Measurements from ENCODE around the gene TTC9C.

TTC9C gene

DNA sequence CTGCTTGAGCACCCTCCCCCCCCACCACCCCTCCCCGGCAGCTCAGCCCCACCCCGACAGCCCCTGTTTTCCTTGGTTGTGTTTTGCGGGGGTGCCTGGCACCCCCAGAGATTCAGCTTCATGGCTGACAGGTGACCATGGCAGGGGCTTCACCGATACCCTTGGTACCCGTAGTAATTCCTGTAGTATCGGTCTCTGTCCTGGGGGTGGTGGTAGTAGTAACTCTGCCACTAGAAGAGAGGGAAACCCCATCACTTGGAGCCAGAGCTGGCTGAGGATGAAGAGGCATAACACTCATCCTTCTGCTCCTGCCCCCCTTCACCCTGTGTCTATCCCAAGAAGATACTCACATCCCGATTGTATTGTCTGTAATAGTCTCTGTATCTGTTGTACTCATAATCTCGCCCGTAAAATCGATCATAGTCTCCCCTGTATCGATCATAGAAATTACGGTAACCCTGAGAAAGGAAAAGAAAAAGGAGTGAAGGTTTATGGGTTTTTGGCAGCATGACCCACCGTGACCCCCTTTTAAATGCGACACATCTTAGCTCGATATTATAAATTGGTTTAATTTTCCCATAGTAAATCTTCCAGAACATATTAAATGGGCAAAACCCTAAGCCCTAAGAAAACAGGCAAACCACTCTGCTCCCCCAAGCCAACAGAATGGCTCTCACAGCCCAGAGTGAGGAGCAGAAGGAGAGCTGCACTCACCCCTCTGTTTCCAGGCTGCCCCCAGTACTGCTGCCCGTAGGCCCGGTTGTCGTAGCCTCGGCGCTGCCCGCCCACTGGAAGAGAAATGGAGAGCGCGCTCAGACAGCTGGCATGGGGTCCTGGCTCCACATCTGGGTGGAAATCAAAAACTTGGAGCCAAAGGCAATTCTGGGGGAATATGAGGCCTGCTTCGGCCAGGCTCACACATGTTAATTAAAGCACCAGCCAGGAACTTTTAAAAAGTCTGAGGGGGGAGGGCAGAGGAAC is 12.8 kb upstream of the TTC9C start:
- TF ChIP-seq, protein P1, sequence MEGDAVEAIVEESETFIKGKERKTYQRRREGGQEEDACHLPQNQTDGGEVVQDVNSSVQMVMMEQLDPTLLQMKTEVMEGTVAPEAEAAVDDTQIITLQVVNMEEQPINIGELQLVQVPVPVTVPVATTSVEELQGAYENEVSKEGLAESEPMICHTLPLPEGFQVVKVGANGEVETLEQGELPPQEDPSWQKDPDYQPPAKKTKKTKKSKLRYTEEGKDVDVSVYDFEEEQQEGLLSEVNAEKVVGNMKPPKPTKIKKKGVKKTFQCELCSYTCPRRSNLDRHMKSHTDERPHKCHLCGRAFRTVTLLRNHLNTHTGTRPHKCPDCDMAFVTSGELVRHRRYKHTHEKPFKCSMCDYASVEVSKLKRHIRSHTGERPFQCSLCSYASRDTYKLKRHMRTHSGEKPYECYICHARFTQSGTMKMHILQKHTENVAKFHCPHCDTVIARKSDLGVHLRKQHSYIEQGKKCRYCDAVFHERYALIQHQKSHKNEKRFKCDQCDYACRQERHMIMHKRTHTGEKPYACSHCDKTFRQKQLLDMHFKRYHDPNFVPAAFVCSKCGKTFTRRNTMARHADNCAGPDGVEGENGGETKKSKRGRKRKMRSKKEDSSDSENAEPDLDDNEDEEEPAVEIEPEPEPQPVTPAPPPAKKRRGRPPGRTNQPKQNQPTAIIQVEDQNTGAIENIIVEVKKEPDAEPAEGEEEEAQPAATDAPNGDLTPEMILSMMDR (IDR thresholded peaks at IDR 0.05): no peak

DNA sequence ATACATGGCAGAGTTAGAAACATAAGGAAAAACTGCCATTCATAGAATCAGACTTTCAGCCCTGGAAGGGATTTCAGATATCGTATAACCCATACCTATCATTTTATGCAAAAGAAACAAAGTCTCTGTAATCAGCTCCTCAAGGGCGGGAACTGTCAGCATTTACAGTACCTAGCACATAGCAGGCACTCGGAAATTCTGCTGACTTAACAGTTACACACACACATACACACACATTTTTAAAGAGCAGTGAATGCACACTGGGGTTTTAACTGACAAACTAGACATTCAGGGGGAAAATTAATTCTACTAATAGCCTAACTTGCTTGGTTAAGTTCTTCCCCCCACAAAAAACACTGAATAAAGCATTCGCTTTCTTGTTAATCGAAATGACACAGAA is 12.1 kb upstream of the TTC9C start:
- TF ChIP-seq, protein P1 (IDR thresholded peaks at IDR 0.05): no peak

DNA sequence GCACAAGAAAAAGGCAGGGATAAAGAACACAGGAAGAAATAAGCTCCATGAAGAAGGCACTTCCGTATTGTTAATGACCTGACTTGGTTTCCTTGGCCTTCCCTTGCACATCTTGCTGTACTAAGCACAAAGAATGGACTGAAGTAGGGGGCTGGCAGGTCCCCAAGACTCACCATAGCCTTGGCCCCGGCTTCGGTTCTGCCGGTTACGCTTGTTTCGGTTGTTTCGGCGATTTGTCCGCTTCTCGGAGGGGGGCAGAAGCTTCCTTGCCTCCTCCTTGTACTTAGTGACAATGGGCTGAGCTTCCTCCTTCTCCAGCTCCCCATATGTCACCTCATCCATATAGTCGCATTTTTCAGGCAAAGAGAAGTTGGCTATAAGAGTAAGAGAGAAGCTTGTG is 11.5 kb upstream of the TTC9C start:
- TF ChIP-seq, protein P1 (IDR thresholded peaks at IDR 0.05): no peak

DNA sequence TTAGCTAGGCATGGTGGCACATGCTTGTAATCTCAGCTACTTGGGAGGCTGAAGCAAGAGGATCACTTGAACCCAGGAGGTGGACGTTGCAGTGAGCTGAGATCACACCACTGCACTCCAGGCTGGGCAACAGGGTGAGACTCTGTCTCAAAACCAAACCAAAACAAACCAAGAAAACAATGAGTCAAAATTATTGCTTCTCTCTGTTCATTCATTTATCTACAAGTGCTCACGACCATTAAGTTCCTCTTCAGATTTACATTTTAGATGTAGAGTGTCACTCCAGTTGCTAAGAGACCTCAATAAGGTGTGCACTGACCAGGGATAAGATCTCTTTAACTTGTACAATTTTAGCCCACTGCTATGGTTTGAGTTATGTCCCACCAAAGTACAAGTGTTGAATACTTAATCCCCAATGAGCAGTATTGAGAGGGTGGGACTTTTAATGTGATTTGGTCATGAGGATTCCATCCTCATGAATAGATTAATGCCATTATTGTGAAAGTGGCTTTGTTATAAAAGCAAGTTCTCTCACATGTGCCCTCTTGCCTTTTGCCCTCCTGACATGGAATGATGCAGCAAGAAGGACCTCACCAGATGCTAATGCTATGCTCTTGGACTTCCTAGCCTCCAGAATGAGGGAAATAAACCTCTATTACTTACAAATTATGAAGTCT is 8.8 kb upstream of the TTC9C start:
- TF ChIP-seq, protein P1 (IDR thresholded peaks at IDR 0.05): no peak

DNA sequence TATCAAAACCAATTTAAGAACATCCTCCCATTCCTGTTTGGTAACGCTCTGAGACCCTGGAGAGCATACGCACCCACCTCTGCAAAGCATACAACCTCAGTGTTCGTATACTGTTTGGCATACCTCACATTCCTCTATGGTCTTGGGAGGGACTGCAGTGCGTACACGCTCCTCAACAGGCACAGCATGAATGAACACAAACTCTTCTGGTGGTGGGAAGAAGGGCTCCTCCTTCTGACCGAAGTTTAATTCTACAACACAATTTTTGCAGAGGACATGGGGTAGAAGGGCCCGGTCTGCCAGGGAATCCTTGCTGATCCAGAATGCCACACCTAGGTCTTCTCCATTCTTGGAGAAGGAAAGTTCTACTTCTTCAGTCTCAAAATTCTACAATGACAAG is 6.3 kb upstream of the TTC9C start:
- TF ChIP-seq, protein P1 (IDR thresholded peaks at IDR 0.05): no peak

DNA sequence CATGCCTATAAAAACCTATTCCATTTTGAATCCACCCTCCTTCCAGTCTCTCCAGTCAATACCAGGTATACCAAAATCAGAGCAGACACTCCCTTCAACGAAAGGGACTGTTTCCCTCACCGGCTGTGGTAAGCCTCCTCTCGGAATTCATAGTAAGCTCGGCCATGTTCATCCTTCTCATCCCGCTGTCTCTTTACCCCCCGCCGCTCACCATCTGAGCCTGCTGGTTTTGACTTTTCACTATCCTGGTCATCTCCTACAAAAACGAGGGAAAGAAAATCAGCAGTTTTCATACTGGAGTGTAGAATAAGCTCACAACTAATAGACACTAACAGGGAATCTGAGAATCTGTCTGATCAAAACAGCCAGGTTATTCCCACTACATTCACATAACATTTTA is 4.1 kb upstream of the TTC9C start:
- TF ChIP-seq, protein P1 (IDR thresholded peaks at IDR 0.05): no peak

DNA sequence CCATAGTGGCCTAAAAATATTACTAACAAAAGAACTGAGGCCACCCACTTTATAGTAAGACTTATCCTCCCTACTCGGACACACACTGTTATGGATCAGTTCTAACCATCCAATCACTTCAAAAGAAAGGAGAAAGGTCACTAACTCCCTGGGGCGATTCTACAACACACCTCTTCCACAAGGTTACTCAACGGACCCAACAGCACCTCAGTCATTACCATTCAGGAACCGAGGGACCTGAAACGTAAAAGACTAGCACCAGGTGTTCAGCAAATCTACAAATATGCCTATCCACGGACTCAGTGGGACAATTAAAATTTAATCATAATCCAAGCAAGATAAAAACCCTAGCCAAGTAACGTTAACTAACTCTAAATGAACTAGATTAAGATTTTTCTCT is 2.6 kb upstream of the TTC9C start:
- TF ChIP-seq, protein P1 (IDR thresholded peaks at IDR 0.05): no peak
